GM10847 (cell line): Measurements from ENCODE around the gene TMCC2.

Source experiments
- POLR2A ChIP-seq: IDR thresholded peaks from 2 replicates; pipeline ENCODE4 v1.6.1; 2011; ENCODE audit not compliant: insufficient read length; ENCODE audit errors: extremely low read depth

TMCC2 gene

DNA sequence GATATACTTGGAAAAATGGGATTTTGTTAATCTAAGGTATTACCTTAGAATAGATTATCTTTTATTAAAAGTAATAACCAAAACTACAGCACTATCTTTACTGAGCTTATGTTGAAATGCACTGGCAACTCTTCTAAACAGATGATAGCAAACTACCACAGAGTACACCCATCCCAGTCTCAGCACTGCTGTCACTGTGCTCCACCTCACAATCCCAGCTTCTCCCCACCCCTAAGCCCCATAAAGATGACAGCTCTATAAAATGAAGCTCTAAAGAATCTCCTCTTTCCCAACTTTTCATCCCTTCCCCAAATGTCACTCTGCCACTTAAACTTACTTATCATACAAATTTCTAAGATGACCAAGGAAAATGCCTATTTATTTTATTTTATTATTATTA, 22.7 kb upstream of the TMCC2 start:
- no peak for TF ChIP-seq POLR2A

DNA sequence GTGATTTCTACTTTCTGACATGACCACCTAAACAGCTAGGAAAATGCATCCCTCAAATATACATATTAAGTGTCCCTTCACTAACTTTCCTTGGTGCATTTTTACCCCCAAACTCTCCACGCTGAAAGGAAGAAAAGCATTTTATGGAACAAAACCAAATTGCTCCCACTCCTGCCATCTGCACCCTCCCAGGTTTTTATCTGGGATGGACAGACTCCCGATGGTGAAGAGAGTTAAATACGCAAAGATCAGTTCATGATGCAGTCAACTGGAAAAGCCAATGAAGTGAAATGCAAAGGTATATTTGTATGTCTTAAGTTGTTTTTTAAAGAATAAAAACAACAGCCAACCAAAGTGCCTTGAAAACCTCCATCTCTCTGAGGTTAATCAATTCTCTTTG, 18.9 kb upstream of the TMCC2 start:
- TF ChIP-seq POLR2A: no peak

- TF ChIP-seq POLR2A: no peak
Observed at GRCh38 chr1:205210756-205211168, 17.0 kb upstream of the TMCC2 start.

GRCh38 chr1:205211169-205211838, 16.4 kb upstream of the TMCC2 start, which contains the start of gene DSTYK:
TSS of gene DSTYK (minus strand) at chr1:205211702. CDS start at chr1:205211535, 167 bp downstream.
- no peak for TF ChIP-seq POLR2A

DNA sequence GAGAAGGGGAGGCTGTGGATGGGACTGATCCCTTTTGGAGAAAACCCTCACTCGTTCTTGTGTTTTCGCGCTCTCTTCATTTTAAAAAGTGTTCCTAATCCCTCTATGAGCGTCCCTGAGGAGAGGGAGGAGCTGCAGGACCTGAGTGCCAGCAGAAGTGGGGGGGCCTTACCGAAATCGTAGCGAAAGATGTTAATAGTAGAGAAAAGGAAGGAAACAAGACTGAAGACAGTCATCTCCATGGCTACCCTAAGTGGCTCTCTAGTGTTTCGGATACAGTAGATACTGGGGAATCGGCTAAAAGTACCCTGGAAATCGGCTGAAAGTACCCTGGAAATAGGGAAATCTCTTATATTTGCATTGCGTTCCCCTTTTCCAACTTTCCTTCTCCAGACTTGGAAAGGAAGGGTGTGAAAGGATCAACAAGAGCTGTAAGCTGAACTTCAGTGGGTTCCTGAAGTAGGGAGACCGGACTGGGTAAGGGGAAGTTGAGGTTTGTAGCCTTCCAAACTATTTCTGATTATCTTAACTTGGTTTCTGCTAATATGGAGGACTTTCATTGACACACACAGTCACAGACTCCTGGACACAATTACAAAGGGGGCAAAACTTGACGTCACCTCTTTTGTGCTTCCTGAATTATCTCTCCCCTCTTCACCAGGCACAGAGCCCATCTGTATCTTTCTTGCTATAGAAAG, 15.8 kb upstream of the TMCC2 start:
- no peak for TF ChIP-seq POLR2A

GRCh38 chr1:205214756-205215155, 13.0 kb upstream of the TMCC2 start:
- no peak for TF ChIP-seq POLR2A

GRCh38 chr1:205216588-205216987, 11.2 kb upstream of the TMCC2 start:
- no peak for TF ChIP-seq POLR2A

GRCh38 chr1:205217418-205217817, 10.3 kb upstream of the TMCC2 start:
- no peak for TF ChIP-seq POLR2A

GRCh38 chr1:205220421-205220820, 7.3 kb upstream of the TMCC2 start:
- no peak for TF ChIP-seq POLR2A

DNA sequence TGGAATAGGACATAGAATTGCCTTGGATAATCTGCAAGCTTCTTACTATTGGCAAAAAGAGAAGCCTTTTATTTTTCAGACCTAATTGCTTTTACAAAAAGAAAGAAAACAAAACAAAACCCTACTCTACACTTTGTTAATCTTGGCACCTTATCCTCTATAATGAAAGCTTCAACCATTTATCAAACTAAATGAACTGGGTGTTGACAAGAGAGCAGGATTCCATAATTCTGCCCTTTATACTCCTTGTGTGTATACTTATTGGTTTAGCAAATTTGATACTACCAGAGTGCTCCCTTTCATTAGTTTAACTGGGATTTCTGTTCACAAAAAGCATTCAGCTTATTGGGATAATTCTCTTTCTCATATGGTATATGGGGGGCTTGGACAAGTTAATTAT, 3.0 kb upstream of the TMCC2 start:
- TF ChIP-seq POLR2A: no peak

GRCh38 chr1:205225901-205226765, 1.6 kb upstream of the TMCC2 start:
- no peak for TF ChIP-seq POLR2A

- TF ChIP-seq POLR2A: no peak
Observed at GRCh38 chr1:205226868-205227583, 720 bp upstream of the TMCC2 start.

- TF ChIP-seq POLR2A: no peak
Observed at GRCh38 chr1:205228093-205228521, 361 bp downstream of the TMCC2 start.

GRCh38 chr1:205229399-205229871, 1.7 kb downstream of the TMCC2 start:
- no peak for TF ChIP-seq POLR2A
